ENCODE measurements around the gene RBBP8NL.

The RBBP8NL gene

DNA sequence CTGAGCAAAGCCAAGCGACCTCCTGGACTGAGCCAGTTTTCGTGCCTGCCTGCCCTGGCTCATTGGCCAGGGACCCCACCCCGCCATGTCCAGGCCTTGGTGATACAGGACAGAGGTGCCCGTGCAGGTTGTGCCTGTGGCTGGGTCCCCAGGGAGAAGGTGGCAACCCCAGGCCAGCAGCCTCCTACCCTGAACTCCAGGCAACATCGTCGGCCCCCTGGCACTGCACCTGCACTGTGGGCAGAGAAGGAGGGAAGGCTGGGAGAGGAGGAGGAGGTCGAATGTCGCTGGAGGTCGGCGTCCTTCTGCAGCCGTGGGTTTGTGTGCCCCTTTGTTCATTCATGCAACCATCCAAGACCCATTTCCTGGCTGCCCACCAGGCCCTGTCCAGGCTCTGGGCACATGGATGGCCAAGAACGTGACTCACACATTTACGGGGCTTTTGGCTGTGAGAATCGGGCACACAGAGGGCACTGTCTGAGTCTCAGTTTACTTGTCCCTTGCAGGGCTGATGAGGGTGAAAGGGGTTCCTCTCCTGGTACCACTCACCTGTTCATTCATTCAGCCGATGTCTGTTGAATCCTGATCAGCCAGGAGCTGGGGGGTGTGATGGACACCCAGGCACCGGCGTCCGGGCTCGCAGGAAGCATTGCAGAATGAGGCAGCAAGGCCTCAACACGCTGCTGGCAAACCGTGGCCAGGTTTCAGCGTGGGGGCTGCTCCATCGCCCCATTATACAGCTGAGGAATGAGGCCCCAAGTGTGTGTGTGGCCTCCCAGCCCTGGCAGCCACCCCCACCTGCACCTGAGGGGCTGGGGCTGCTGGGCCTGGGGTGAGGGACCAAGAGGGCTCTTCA lies 2.3 kb upstream of the RBBP8NL start:
- Histone ChIP-seq H3K27me3 (ENCODE audit: insufficient read depth, low read length, poor library complexity) (peaks cover under 1% of the 10 kb centered on the region), H3K4me1 (ENCODE audit: insufficient read depth, low read length) (no peaks in the 10 kb centered on the region), H3K27ac (ENCODE audit: low read length) (no peak overlapping the region), H3K9ac (ENCODE audit: low read depth, low read length) (no peak overlapping the region), H3K4me2 (ENCODE audit: insufficient read depth, low read length) (no peak overlapping the region), H3K36me3 (ENCODE audit: insufficient read depth, low read length) (no peaks in the 10 kb centered on the region), H2AFZ (ENCODE audit: low read depth, low read length) (no peak overlapping the region), H4K20me1 (ENCODE audit: insufficient read depth, low read length) (peaks cover 14% of the 10 kb centered on the region), H3K4me3 (ENCODE audit: low read depth in 1 of 2, low read length in 2 of 2) (no peak overlapping the region), H3K79me2 (ENCODE audit: insufficient read depth, low read length) (no peaks in the 10 kb centered on the region), H3K9me3 (ENCODE audit: insufficient read depth, low read length, severe bottlenecking) (no peaks in the 10 kb centered on the region)
- no peak for TF ChIP-seq EZH2 (IDR thresholded peaks at IDR 0.05; ENCODE audit: borderline replicate concordance, low read depth, low read length, severe bottlenecking)
- TF ChIP-seq, protein P1, sequence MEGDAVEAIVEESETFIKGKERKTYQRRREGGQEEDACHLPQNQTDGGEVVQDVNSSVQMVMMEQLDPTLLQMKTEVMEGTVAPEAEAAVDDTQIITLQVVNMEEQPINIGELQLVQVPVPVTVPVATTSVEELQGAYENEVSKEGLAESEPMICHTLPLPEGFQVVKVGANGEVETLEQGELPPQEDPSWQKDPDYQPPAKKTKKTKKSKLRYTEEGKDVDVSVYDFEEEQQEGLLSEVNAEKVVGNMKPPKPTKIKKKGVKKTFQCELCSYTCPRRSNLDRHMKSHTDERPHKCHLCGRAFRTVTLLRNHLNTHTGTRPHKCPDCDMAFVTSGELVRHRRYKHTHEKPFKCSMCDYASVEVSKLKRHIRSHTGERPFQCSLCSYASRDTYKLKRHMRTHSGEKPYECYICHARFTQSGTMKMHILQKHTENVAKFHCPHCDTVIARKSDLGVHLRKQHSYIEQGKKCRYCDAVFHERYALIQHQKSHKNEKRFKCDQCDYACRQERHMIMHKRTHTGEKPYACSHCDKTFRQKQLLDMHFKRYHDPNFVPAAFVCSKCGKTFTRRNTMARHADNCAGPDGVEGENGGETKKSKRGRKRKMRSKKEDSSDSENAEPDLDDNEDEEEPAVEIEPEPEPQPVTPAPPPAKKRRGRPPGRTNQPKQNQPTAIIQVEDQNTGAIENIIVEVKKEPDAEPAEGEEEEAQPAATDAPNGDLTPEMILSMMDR (IDR thresholded peaks at IDR 0.05; ENCODE audit: borderline replicate concordance, extremely low read depth, low read length, poor library complexity, severe bottlenecking), result no peak
- DNase-seq, result no peak
- no peak for ATAC-seq (ENCODE audit: insufficient read depth, low read depth)

DNA sequence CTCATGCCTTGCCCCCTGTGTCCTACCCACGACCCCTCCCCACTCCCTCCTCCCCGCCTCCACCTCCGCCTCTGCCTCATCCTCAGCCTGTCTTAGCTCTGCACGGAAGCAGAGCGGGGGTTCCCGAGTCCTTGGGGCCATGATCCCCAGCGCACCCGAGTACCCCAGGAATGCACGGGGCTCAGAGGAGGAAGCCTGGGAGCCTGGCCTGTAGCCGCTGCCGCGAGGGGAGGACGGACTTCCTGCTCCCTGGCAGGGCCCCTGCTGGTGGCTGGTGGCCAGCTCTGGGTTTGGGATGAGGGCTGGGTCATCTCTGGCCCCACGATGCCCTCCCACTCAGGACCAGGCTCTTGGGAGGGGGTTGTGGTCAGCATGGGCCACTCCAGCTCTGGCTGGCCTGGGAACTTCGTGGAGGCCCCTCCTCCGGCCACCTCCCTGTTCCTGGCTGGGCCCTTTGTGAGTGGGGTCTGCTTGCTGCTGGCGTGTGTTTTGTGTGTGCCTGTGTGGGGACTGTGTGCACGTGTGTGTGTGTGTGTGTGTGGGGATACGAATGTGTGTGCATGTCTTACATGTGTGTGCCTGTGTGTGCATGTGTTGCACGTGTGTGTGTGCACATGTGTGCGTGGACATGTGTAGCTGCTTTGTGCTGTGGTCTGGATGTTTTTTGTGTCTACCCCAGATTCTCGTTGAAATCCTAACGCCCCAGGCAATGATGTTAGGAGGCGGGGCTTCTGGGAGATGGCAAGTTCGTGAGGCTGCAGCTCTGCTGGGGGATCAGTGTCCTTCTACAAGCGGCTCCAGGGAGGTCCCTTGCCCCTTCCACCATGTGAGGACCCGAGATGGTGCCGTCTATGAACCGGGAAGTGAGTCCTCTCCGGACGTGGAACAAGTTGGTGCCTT lies 1.3 kb upstream of the RBBP8NL start:
- DNase-seq, result no peak
- Histone ChIP-seq H3K36me3 (ENCODE audit: insufficient read depth, low read length) (no peaks in the 10 kb centered on the region), H3K4me1 (ENCODE audit: insufficient read depth, low read length) (no peaks in the 10 kb centered on the region), H3K27me3 (ENCODE audit: insufficient read depth, low read length, poor library complexity) (no peaks in the 10 kb centered on the region), H3K4me2 (ENCODE audit: insufficient read depth, low read length) (no peak overlapping the region), H3K9me3 (ENCODE audit: insufficient read depth, low read length, severe bottlenecking) (no peaks in the 10 kb centered on the region), H2AFZ (ENCODE audit: low read depth, low read length) (no peak overlapping the region), H3K79me2 (ENCODE audit: insufficient read depth, low read length) (no peaks in the 10 kb centered on the region), H3K9ac (ENCODE audit: low read depth, low read length) (no peak overlapping the region), H3K27ac (ENCODE audit: low read length) (no peak overlapping the region), H4K20me1 (ENCODE audit: insufficient read depth, low read length) (peaks cover 13% of the 10 kb centered on the region), H3K4me3 (ENCODE audit: low read depth in 1 of 2, low read length in 2 of 2) (no peak overlapping the region)
- no peak for TF ChIP-seq EZH2 (IDR thresholded peaks at IDR 0.05; ENCODE audit: borderline replicate concordance, low read depth, low read length, severe bottlenecking)
- TF ChIP-seq, protein P1 (IDR thresholded peaks at IDR 0.05; ENCODE audit: borderline replicate concordance, extremely low read depth, low read length, poor library complexity, severe bottlenecking), result no peak
- no peak for ATAC-seq (ENCODE audit: insufficient read depth, low read depth)

- no peak overlapping the region for H2AFZ ChIP-seq (ENCODE audit: low read depth, low read length)
- no peak overlapping the region for H3K4me3 ChIP-seq (ENCODE audit: low read depth in 1 of 2, low read length in 2 of 2)
- no peaks in the 10 kb centered on the region for H3K27me3 ChIP-seq (ENCODE audit: insufficient read depth, low read length, poor library complexity)
- H3K27ac ChIP-seq (ENCODE audit: low read length), result no peak overlapping the region
- no peak for TF ChIP-seq EZH2 (IDR thresholded peaks at IDR 0.05; ENCODE audit: borderline replicate concordance, low read depth, low read length, severe bottlenecking)
- TF ChIP-seq, protein P1 (IDR thresholded peaks at IDR 0.05; ENCODE audit: borderline replicate concordance, extremely low read depth, low read length, poor library complexity, severe bottlenecking), result no peak
- no peaks in the 10 kb centered on the region for H3K36me3 ChIP-seq (ENCODE audit: insufficient read depth, low read length)
- DNase-seq (no peak), ATAC-seq (ENCODE audit: insufficient read depth, low read depth) (no peak)
- no peaks in the 10 kb centered on the region for H3K9me3 ChIP-seq (ENCODE audit: insufficient read depth, low read length, severe bottlenecking)
- H3K79me2 ChIP-seq (ENCODE audit: insufficient read depth, low read length), result no peaks in the 10 kb centered on the region
- H4K20me1 ChIP-seq (ENCODE audit: insufficient read depth, low read length), result peaks cover 12% of the 10 kb centered on the region; the same call in 1 of the 2 replicates
- H3K4me1 ChIP-seq (ENCODE audit: insufficient read depth, low read length), result no peaks in the 10 kb centered on the region
- H3K4me2 ChIP-seq (ENCODE audit: insufficient read depth, low read length), result no peak overlapping the region
- no peak overlapping the region for H3K9ac ChIP-seq (ENCODE audit: low read depth, low read length)
These were observed 648 bp upstream of the RBBP8NL start for GRCh38 chr20:62428002-62428372.

All from DND-41 (cell line).